Esophagus muscularis mucosa (tissue), 4 donors: Measurements from ENCODE around the gene VSIG10. TPM values are rescaled to one million over a fixed set of nuclear protein-coding genes. Genes with fewer than 3 reads are reported as not detected.

Source experiments
- DNase-seq: peaks from one replicate; pipeline ENCODE4 v3.0.0-alpha.2; 2017; ENCODE audit errors: extremely low spot score
- H3K27ac ChIP-seq, 4 donors: fragments of 200-600 bp; sonication (generic); replicated peaks in 1 of 4; 1 replicate in 3 of 4; 2 replicates in 1 of 4; pipeline ENCODE4 v1.5.1; 2016 to 2019; ENCODE audit warnings: mild to moderate bottlenecking in 1 of 4
- H3K27me3 ChIP-seq, 4 donors: fragments of 200-600 bp; sonication (generic); one replicate each; pipeline versions ENCODE4 v1.5.1 to v1.6.0; 2016 to 2019
- H3K36me3 ChIP-seq, 4 donors: fragments of 200-600 bp; sonication (generic); one replicate each; pipeline ENCODE4 v1.5.1; 2016 to 2019
- H3K4me1 ChIP-seq, 4 donors: fragments of 200-600 bp; sonication (generic); one replicate each; pipeline ENCODE4 v1.5.1; 2016 to 2019
- H3K4me3 ChIP-seq, 4 donors: fragments of 200-600 bp; sonication (generic); 1 replicate in 2 of 4; 2 replicates in 2 of 4; pipeline ENCODE4 v1.5.1; 2016 to 2019; ENCODE audit warnings: mild to moderate bottlenecking in 4 of 4, moderate library complexity in 1 of 4
- H3K9me3 ChIP-seq, 4 donors: fragments of 200-600 bp; sonication (generic); 1 replicate in 3 of 4; 2 replicates in 1 of 4; pipeline ENCODE4 v1.5.1; 2016 to 2019
- EP300 ChIP-seq: sonication (generic); formaldehyde crosslinking; IDR thresholded peaks from one replicate; pipeline ENCODE4 v1.6.1; 2017; ENCODE audit warnings: antibody characterized with exemption
- POLR2A ChIP-seq: fragments of 450-650 bp; IDR thresholded peaks from one replicate; pipeline ENCODE4 v1.6.1; 2017; ENCODE audit warnings: antibody characterized with exemption, moderate library complexity, mild to moderate bottlenecking, low read depth
- POLR2AphosphoS5 ChIP-seq, 2 donors: sonication (generic); formaldehyde crosslinking; IDR thresholded peaks; one replicate each; pipeline ENCODE4 v1.6.1; 2017; ENCODE audit warnings: antibody characterized with exemption in 2 of 2
- WGBS: methylation state at CpG from one replicate; pipeline ENCODE4 v1.1.5; 2018; 5-methylcytosine and 5-hydroxymethylcytosine counted together
- intact Hi-C: fragments of 100-400 bp; cut with DNase I; formaldehyde crosslinking; loops from one replicate; pipeline ENCODE4 v1.15.1; 2023
- total RNA-seq, 4 donors: library from RNA; depleted of rRNA; stranded (reverse); fragments of >200 nt; gene quantifications; one replicate each; pipeline versions ENCODE4 v1.1.0 to v1.2.1, GENCODE V29; 2016
- TF ChIP-seq, protein P1 (sequence below), 3 experiments: fragments of 200-600 bp in 2 of 3; fragments of 450-650 bp in 1 of 3; sonication (generic) in 2 of 3; IDR thresholded peaks; one replicate each; pipeline ENCODE4 v1.5.1; 2017 to 2019; ENCODE audit warnings: antibody characterized with exemption in 3 of 3, mild to moderate bottlenecking in 2 of 3, moderate library complexity in 1 of 3

The VSIG10 gene
- total RNA-seq, 4 donors from 2014 or later, result 14.1 to 71.7 (median 22.0) TPM

DNA sequence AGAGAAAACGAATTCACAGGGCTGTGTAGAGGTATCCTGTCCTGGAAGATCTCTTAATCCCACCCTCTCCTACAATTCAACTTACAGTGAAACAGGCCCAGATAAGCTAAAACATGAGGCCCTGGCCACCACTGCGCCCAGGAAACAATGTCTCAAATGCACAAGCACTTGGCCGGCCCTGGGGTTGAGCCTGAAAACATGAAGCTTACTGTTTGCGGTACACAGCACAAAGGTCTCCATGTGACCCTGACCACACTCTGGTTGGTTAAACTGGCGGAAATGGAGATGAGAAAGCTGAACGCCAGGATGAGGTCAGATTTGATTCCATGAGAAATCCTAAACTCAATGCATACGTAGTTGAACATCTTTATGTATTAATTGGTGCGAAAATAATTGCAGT, 59.2 kb downstream of the VSIG10 start:
- no peak for DNase-seq
- Histone ChIP-seq H3K27me3 (no peaks in the 10 kb centered on the region), H3K4me3 (no peak overlapping the region), H3K36me3 (peaks cover 59 to 91% (median 76%) of the 10 kb centered on the region in 4 donors), H3K9me3 (no peaks in the 10 kb centered on the region), H3K27ac (no peak overlapping the region), H3K4me1 (peaks cover 0 to 5% (median 0%) of the 10 kb centered on the region in 4 donors)
- TF ChIP-seq, protein P1, sequence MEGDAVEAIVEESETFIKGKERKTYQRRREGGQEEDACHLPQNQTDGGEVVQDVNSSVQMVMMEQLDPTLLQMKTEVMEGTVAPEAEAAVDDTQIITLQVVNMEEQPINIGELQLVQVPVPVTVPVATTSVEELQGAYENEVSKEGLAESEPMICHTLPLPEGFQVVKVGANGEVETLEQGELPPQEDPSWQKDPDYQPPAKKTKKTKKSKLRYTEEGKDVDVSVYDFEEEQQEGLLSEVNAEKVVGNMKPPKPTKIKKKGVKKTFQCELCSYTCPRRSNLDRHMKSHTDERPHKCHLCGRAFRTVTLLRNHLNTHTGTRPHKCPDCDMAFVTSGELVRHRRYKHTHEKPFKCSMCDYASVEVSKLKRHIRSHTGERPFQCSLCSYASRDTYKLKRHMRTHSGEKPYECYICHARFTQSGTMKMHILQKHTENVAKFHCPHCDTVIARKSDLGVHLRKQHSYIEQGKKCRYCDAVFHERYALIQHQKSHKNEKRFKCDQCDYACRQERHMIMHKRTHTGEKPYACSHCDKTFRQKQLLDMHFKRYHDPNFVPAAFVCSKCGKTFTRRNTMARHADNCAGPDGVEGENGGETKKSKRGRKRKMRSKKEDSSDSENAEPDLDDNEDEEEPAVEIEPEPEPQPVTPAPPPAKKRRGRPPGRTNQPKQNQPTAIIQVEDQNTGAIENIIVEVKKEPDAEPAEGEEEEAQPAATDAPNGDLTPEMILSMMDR (IDR thresholded peaks at IDR 0.05), result no peak
- no peak for TF ChIP-seq POLR2AphosphoS5 (IDR thresholded peaks at IDR 0.05)
- no peak for TF ChIP-seq EP300
- no peak for TF ChIP-seq POLR2A
- WGBS, result 92% methylated on average over 8 of the region's 8 CpGs
- intact Hi-C loops, result no loop called here

DNA sequence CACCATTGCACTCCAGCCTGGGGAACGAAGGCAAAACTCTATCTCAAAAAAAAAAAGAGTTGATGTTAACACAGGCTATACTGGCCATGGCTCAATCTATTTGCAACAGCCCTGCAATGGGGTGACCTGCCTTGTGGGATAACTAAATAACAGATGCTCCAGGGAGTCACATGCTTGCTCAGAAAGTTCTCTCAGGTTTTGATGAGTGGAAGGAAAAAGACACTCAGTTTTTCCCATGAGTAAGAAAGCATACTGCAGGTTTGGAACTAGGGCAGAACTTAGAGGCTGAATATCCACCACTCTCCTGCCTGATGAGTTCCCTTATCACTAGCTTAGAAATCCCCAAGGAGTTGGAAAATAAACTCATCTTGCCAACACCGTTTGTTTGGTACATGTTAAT, 59.7 kb downstream of the VSIG10 start:
- WGBS, result 72% methylated on average over 2 of the region's 2 CpGs
- Histone ChIP-seq H3K27me3 (no peaks in the 10 kb centered on the region), H3K4me3 (no peak overlapping the region), H3K4me1 (peaks cover 0 to 5% (median 0%) of the 10 kb centered on the region in 4 donors), H3K36me3 (peaks cover 59 to 91% (median 78%) of the 10 kb centered on the region in 4 donors), H3K27ac (no peak overlapping the region), H3K9me3 (no peaks in the 10 kb centered on the region)
- intact Hi-C loops, result no loop called here
- DNase-seq, result no peak
- TF ChIP-seq, protein P1 (IDR thresholded peaks at IDR 0.05), result no peak
- no peak for TF ChIP-seq POLR2AphosphoS5 (IDR thresholded peaks at IDR 0.05)
- no peak for TF ChIP-seq EP300
- TF ChIP-seq POLR2A, result no peak

DNA sequence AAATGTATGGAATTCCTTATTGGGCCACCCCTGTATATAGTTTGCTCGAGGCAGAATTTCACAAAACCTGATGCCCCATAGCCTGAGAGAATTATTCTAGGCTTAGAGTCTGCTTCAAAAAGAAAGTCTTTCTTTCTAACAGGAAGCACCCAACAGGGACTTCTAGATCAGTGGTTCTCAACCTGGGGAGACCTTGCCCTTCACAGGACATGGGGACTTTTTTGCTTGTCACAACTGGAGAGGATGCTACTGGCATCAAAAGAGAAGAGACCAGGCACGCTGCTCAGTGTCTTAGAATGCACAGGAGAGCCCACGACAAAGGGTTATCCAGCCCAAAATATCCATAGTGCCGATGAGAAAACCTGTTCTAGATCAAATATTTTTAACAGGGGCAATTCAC, 61.7 kb downstream of the VSIG10 start:
- no peaks in the 10 kb centered on the region for H3K27me3 ChIP-seq
- no peak overlapping the region for H3K4me3 ChIP-seq
- no peak for DNase-seq
- TF ChIP-seq EP300, result no peak
- no peak for TF ChIP-seq POLR2AphosphoS5 (IDR thresholded peaks at IDR 0.05)
- TF ChIP-seq POLR2A, result no peak
- TF ChIP-seq, protein P1 (IDR thresholded peaks at IDR 0.05), result no peak
- intact Hi-C loops, result no loop called here
- peaks cover 68 to 100% (median 89%) of the 10 kb centered on the region in 4 donors for H3K36me3 ChIP-seq
- H3K27ac ChIP-seq, result no peak overlapping the region
- no peaks in the 10 kb centered on the region for H3K9me3 ChIP-seq
- WGBS, result 100% methylated on average over 4 of the region's 4 CpGs
- H3K4me1 ChIP-seq, result peaks cover 0 to 5% (median 0%) of the 10 kb centered on the region in 4 donors

DNA sequence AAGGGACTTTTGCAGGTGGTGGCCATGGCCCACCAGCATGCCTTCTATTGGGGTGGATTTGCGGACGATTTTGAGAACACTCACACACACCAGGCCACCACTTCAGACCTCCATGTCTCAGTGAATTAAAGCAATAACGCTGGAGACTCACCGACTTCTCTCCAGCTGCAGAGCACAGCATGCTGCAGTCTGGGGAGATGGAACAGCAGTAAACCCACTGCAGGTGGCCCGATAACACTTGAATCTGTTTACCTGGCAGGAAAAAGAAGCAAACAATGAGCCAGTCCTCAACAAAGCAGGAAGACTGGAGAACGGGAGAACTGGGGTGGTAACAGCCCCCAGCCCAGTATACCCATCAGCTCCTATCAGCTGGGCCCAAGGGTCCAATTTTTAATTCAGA, 65.7 kb downstream of the VSIG10 start:
- Histone ChIP-seq H3K4me1 (peaks cover 0 to 8% (median 6%) of the 10 kb centered on the region in 4 donors), H3K27ac (no peak overlapping the region), H3K4me3 (no peak overlapping the region), H3K9me3 (no peaks in the 10 kb centered on the region), H3K27me3 (no peaks in the 10 kb centered on the region), H3K36me3 (peaks cover 88 to 100% (median 99%) of the 10 kb centered on the region in 4 donors)
- TF ChIP-seq, protein P1 (IDR thresholded peaks at IDR 0.05), result no peak
- TF ChIP-seq EP300, result no peak
- TF ChIP-seq POLR2AphosphoS5 (IDR thresholded peaks at IDR 0.05), result no peak
- TF ChIP-seq POLR2A, result no peak
- 72% methylated on average over 6 of the region's 6 CpGs for WGBS
- DNase-seq, result no peak
- intact Hi-C loops, result loop anchor here (10.0 kb wide), 1 partner anchor 163 kb away; no protein-coding TSS in a partner anchor
